Superior temporal gyrus (tissue), 1 donor: ENCODE measurements around the gene MYO1D.
A peak's percentile ranks its signal among the peaks of the same experiment; 100 is the strongest.

Experiments
- DNase-seq: peaks from one replicate; pipeline ENCODE4 v3.0.0-alpha.2; 2016; ENCODE audit errors: extremely low spot score

The MYO1D gene

GRCh38 chr17:32504166-32504990 is 372.5 kb downstream of the MYO1D start:
- no peak for DNase-seq

GRCh38 chr17:32503251-32504165 is 373.4 kb downstream of the MYO1D start:
- no peak for DNase-seq

DNA sequence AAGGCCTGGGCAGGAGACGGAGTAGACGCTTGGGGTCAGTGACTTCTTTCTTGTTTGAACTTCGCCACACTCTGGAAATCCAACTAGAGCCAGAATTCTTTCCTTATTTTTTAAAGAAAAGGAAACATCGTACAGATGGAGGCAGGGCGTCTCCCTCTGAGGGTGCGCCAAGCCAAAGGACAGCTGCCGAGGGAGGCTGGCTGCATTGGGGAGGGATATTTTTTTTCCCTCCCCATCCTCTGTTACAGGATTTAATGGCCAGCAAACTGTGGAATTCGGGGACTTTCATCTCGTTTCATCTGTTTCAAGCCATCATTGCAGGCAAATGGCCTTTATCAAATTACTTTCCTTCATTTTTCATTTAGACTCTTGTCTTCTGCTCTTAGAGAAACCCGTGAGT is 374.2 kb downstream of the MYO1D start:
- no peak for DNase-seq

- DNase-seq = no peak
Measured at GRCh38 chr17:32502013-32502412, 374.9 kb downstream of the MYO1D start.

- no peak for DNase-seq
Measured at GRCh38 chr17:32498391-32498790, 378.5 kb downstream of the MYO1D start.

- no peak for DNase-seq
Measured at GRCh38 chr17:32497431-32498205, 379.3 kb downstream of the MYO1D start.

DNA sequence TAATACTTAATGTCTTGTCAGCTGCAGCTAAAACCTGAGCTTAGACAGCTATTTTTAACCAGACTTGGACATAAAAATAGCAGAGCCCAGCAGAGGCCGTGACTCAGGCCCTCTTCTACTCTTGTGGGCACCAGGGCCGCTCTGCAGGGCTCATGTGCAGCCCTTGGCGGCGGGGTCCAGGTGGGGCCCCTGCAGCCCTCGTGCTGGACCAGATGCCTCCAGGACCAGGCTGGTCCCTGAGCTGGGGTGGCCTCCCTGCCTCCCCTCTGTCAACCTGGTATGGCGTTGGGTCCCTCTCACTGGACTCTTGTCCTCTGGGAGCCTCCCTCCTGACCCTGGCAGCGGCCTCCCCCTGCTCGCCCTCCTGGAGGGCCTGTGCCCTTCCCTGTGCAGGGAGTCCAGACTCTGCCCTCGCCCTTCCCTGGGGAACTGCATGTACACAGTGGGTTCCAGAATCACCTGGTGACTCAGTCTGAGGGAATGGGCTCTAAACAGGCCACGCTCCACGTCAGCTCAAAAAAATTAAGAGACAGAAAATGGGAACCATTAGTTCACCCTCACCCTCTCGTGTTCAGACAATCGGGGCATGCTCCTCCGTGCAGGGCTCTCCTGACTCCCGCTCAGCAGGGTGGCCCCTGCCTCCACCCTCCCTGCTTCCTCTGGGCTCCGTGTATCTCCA is 380.4 kb downstream of the MYO1D start:
- DNase-seq = no peak

DNA sequence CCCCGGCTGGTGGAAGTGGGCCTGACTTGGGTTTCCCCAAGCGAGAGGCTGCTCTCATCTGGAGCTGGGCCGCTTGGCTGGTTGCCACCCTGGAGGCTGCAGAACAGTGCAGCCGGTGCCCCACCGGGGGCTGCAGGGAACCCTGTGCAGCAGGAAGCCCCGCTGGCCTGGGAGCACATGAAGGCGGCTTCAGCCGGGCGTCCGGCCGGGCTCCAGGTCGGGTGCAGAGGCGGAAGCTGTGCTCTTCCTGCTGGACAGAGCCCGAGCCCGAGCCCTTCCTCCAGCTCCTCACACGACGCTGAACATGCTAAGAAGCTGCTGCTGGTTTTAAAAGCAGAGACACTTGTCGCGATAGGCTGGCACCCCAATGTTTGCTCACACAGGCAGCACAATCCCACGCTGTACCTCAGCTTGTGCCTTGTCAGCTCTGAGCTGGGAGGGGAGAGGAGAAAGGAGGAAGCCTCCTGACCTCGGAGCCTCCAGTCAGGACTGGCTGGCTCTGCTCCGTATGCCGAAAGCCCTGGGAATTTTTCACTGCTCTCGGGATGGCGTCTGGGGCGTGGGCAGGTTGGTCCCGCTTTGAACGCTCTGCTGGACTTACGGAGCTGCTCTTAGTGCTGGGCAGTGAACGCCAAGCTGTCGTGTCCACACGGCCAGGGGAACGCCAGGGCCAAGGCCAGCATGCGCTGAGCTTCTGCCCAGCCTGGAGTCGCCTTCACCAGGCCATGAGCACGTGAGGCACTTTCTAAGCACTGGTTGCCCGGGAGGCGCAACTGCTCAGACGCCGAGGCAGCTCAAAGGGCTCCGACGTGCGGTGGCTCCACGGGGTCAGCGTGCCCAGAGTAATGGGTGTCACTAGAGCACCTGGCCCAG is 381.3 kb downstream of the MYO1D start:
- peak; percentile 23 for DNase-seq

- peak; percentile 53 for DNase-seq
Measured at GRCh38 chr17:32494621-32495358, 382.1 kb downstream of the MYO1D start.

- DNase-seq = no peak
Measured at GRCh38 chr17:32493976-32494513, 382.9 kb downstream of the MYO1D start.

GRCh38 chr17:32493571-32493970 is 383.4 kb downstream of the MYO1D start:
- DNase-seq = no peak

DNA sequence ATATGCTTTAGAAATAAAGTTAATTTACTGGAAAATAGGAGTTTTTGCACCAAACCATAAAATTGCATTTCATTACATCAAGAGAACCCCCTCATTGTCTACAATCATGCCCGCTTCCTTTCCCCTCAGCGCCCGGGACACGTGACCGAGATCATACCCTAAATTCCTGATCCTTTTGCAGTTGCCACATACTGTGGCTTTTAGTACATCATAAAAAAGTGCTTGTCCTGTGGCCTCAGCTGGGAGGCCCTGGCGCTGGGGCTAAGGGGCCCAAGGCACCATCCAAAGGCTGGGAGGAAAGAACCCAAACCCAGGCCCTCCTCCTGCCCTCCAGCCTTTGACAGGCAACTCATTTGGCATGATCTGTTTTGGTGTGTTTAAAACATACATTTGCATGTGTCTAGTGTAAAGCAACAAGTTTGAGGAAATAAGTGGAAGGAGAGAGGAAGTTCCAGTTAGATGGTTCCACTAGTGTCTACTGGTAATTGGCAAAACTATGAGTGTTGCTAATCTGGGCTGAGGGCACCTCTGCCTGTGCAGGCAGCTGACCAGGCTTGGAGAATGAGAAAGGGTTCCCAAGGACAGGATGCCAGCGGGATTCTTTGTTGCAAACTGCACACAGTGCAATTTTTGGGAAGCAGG is 384.2 kb downstream of the MYO1D start:
- DNase-seq = no peak

DNA sequence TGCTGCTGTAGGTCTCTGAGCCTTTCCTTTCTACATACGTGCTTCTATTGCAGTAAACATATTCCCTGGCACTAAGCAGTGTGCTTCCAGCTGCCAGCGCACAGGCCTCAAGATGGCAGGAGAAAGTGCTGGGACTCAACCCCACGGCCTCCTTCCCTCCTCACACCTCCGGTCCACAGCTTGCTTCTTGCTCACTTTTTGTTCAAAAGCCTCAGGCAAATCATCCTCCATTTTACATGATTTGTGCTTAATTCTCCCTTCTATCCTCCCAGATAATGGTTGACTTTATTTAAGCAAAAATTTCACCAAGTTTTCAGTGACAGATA is 384.7 kb downstream of the MYO1D start:
- no peak for DNase-seq

- no peak for DNase-seq
Measured at GRCh38 chr17:32491371-32492263, 385.3 kb downstream of the MYO1D start.

- no peak for DNase-seq
Measured at GRCh38 chr17:32490101-32490482, 386.8 kb downstream of the MYO1D start.

- DNase-seq = no peak
Measured at GRCh38 chr17:32489320-32490100, 387.4 kb downstream of the MYO1D start.

- DNase-seq = no peak
Measured at GRCh38 chr17:32488604-32489180, 388.2 kb downstream of the MYO1D start.
